NCI-H1105 (cell line): ENCODE measurements around the gene DIAPH2.

Experiments
- DNase-seq: peaks from one replicate; lab custom pipeline; 2025; lab: John Stamatoyannopoulos, UW

The DIAPH2 gene

GRCh38 chrX:97057349-97057909 is 372.8 kb downstream of the DIAPH2 start:
- DNase-seq = peak; percentile 82

- no peak for DNase-seq
Measured at GRCh38 chrX:97060020-97060419, 375.4 kb downstream of the DIAPH2 start.

GRCh38 chrX:97065066-97065465 is 380.4 kb downstream of the DIAPH2 start:
- no peak for DNase-seq

- no peak for DNase-seq
Measured at GRCh38 chrX:97065973-97066372, 381.3 kb downstream of the DIAPH2 start.

- no peak for DNase-seq
Measured at GRCh38 chrX:97066381-97066780, 381.7 kb downstream of the DIAPH2 start.

GRCh38 chrX:97070346-97070745 is 385.7 kb downstream of the DIAPH2 start:
- no peak for DNase-seq

- DNase-seq = no peak
Measured at GRCh38 chrX:97074400-97074799, 389.8 kb downstream of the DIAPH2 start.

GRCh38 chrX:97089116-97089515 is 404.5 kb downstream of the DIAPH2 start:
- no peak for DNase-seq

GRCh38 chrX:97096385-97096784 is 411.7 kb downstream of the DIAPH2 start:
- DNase-seq = no peak

GRCh38 chrX:97102938-97103337 is 418.3 kb downstream of the DIAPH2 start:
- no peak for DNase-seq

GRCh38 chrX:97109730-97110129 is 425.1 kb downstream of the DIAPH2 start:
- no peak for DNase-seq

- DNase-seq = peak; percentile 27
Measured at GRCh38 chrX:97117572-97117971, 432.9 kb downstream of the DIAPH2 start.

GRCh38 chrX:97119474-97120109 is 434.9 kb downstream of the DIAPH2 start:
- DNase-seq = no peak

- no peak for DNase-seq
Measured at GRCh38 chrX:97123001-97123400, 438.4 kb downstream of the DIAPH2 start.

GRCh38 chrX:97126020-97126419 is 441.4 kb downstream of the DIAPH2 start:
- DNase-seq = no peak

GRCh38 chrX:97132664-97133415 is 448.2 kb downstream of the DIAPH2 start:
- no peak for DNase-seq

- DNase-seq = no peak
Measured at GRCh38 chrX:97145934-97146333, 461.3 kb downstream of the DIAPH2 start.

GRCh38 chrX:97155816-97156215 is 471.2 kb downstream of the DIAPH2 start:
- DNase-seq = no peak

GRCh38 chrX:97158269-97158668 is 473.6 kb downstream of the DIAPH2 start:
- DNase-seq = peak; percentile 13

GRCh38 chrX:97159916-97160800 is 475.5 kb downstream of the DIAPH2 start:
- no peak for DNase-seq

- no peak for DNase-seq
Measured at GRCh38 chrX:97167333-97167732, 482.7 kb downstream of the DIAPH2 start.

- DNase-seq = no peak
Measured at GRCh38 chrX:97168646-97169045, 484.0 kb downstream of the DIAPH2 start.
